ENCODE measurements around the gene MAMSTR.
"Not testable (repeated sequence)": the region's sequence is repeated elsewhere in the genome, so short reads cannot be mapped to it uniquely, and the experiment has no call there.

The MAMSTR gene

DNA sequence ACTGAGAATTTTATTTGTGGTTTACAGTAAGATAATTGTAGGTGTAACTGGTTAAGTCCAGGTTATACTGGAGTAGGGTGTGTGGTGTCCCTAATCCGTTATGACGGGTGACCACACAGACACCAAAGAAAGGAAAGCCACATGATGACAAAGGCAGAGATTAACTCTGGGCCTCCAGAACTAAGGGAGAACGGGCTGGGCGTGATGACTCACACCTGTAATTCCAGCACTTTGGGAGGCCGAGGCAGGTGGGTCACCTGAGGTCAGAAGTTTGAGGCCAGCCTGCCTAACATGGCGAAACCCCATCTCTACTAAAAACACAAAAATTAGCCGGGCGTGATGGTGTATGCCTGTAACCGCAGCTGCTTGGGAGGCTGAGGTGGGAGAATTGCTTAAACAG lies 33.9 kb downstream of the MAMSTR start:
- DNase-seq, result no peak

- DNase-seq, result no peak
Observed at GRCh38 chr19:48683349-48683748, 36.2 kb downstream of the MAMSTR start.

GRCh38 chr19:48681127-48681470 lies 38.4 kb downstream of the MAMSTR start:
- no peak for DNase-seq

- no peak for DNase-seq
Observed at GRCh38 chr19:48680436-48681126, 38.9 kb downstream of the MAMSTR start.

DNA sequence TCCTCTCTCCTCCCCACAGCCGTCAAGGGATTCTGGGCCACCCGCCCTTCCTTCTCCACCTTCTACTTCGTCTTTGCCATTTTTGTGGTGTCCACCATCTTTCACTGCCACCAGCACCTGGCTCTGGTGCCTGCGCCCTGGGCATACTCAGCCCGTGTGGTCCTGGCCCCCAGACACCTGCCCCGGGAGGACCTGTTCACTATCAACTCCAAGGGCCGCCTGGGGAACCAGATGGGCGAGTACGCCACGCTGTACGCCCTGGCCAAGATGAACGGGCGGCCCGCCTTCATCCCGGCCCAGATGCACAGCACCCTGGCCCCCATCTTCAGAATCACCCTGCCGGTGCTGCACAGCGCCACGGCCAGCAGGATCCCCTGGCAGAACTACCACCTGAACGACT lies 39.5 kb downstream of the MAMSTR start:
- not testable (repeated sequence) for DNase-seq

DNA sequence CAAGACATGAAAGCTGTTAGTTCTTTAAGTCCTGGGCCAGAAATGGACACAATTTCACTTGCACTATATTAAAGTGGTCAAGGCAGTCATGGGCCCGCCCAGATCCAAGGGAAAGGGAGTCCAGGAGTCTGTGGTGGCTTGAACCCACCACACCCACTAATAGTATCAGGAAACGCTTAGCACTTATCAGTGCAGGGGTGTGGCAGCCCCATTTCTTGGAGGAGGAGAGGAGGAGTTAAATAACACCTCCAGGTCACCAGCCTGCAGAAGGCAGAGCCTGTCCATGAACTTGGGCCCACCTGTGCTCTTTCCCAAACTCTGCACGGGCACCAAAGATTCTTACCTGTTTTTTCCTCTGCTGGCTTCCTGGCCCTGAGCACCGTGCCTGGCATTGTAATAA lies 41.3 kb downstream of the MAMSTR start:
- no peak for DNase-seq

GRCh38 chr19:48676887-48677286 lies 42.6 kb downstream of the MAMSTR start:
- DNase-seq, result no peak

DNA sequence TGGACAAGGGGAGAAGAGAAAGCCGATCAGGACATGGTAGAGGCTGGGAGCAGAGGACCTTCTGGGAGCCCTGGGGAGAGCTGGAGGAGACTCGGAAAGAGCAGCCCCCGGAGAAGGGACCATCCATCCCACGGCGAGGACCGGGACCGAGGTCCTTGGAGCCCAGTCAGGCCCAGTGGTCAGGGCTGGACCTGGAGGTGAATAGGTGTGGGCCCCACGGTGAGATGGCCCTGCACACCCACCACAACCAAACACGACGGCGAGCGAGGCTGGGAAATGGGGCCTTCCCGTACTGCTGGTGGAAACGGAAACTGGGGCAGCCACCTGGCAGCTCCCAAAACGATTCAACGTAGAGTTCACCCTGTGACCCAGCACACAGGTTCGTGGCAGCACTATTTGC lies 43.0 kb downstream of the MAMSTR start:
- DNase-seq, result no peak

DNA sequence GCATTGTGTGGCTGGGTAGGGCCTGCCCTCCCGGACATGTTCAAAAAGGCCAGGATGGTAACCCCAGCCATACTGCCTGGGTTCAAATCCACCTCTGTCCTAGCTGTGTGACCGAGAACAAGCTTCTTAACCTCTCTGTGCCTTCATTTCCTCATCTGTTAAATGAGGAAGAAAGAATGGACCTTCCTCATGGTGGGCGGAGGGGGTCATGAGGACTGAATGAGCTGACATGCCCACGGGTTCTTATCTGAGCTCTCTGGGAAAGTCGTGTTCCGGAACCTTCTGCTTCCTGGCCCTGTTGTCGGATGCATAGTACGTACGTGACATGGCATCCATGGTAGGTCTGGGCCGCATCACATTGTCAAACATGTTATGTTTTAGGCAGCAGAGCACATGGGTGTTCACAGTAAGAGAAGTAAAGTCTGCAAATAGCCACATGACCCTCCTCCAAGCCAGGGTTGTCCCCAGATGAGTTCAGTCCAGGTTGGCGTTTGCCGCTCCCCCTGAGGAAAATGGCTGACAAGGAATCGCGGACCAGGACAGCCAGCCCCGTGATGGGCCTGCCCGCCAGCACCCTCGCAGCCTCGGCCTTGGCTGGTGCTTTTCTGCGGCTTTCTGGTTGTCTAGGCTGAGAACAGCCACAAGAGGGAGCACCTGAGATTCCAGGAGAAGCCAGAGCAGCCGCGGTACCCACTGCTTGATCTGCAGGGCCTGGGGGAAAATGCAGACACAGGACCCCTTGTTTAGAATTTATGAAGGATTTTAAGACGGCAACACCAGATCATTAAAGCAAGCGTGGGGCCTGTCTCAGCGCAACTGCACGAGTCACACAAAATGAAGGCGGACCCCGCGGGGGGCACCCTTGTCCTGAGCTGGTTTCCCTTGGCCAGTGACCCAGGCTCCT lies 44.4 kb downstream of the MAMSTR start:
- peak; percentile 73 for DNase-seq

GRCh38 chr19:48674216-48674809 lies 45.2 kb downstream of the MAMSTR start:
- no peak for DNase-seq

- DNase-seq, result no peak
Observed at GRCh38 chr19:48673436-48674100, 46.0 kb downstream of the MAMSTR start.

DNA sequence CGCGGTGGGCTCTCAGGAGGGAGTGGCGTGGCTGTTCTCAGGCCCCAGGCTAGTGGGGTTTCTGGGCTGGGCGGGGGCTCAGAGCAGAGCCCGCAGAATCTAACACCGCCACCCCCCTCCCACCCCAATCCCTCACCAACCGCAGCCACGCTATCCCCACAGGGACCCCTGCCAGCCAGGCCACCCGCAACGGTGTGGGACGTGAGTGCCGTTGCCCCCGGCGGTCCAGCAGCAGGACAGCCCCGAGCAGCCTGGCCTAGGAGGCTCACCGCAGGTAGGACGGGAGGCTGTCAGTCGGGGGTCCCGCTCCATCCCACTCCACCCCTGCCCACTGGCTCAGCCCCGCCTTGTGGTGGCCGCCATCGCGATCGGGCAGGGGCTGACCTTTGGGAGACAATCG lies 46.5 kb downstream of the MAMSTR start, which contains the start of gene NTN5:
Gene NTN5 (minus strand): TSS at position 24 of the 400 bp plus-strand sequence. CDS start 2,031 bp downstream, outside the sequence.
- no peak for DNase-seq

DNA sequence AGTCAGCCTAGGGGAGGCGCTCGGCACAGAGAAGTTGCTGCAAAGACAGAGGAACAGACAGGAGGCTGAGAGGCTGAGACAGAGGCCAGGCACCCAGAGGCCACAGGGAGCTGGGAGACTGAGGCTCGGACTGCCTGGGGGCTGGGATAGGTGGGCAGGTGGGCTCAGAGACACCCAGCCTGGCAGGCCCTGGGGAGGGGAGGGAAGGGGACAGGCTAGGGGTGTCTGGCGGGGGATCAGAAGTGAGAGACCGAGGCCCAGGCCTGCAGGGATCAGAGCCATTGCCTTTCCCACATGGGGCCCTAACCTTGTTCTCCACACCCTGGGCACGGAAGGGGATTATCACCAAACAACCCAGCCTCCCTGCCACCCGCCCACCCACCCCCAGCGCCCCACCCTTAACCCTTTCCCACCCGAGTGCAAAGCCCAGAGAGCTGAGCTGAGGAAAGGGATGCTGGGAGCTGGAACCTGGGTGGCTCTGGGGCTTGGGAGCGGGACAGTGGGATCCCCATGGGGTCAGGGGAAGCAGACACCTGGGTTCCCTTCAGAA lies 48.0 kb downstream of the MAMSTR start:
- DNase-seq, result no peak

- DNase-seq, result no peak
Observed at GRCh38 chr19:48670699-48671445, 48.7 kb downstream of the MAMSTR start.

DNA sequence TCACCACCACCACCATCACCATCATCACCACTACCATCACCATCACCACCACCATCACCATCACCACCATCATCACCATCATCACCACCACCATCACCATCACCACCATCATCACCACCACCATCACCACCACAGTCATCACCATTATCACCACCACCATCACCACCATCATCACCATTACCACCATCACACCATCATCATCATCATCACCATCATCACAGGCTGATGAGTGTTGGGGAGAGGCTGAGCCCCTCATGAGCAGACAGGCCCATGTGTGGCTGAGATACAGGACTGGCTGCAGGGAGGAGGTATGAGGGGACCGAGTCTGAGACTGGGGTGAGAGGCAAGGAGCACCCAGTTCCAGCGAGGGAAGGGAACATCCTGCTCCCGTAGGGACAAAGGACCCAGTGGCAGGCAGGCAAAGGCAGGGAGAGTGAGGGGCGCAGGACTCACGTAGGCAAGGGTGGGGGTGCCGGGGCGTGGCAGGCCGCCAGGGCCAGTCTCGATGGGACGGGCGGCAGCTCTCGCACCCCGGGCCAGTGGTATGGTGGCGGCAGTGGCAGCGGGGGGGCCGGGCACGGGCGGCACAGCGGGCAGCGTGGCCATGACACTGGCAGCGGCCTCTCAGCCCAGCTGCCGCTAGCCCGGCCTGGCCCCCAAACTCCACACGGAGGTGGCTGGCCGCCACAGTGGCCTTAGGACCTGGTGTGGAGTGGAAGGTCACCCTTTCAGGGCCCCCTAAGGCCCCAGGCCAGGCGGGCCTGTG lies 49.4 kb downstream of the MAMSTR start:
- no peak for DNase-seq

DNA sequence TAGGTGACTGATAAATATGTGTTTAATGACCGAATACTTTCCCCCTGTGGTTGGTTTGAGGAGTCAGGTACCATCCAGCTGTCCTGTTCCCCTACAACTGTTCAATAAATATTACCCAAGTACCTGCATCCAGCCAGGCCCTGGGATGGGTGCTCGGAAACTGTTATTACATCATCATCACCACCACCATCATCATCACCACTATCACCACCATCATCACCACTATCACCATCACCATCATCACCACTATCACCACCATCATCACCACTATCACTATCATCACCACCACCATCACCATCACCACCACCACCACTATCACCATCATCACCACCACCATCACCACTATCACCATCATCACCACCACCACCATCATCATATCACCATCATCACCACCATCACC lies 50.8 kb downstream of the MAMSTR start:
- DNase-seq, result no peak

GRCh38 chr19:48668332-48668731 lies 51.2 kb downstream of the MAMSTR start:
- DNase-seq, result no peak

DNA sequence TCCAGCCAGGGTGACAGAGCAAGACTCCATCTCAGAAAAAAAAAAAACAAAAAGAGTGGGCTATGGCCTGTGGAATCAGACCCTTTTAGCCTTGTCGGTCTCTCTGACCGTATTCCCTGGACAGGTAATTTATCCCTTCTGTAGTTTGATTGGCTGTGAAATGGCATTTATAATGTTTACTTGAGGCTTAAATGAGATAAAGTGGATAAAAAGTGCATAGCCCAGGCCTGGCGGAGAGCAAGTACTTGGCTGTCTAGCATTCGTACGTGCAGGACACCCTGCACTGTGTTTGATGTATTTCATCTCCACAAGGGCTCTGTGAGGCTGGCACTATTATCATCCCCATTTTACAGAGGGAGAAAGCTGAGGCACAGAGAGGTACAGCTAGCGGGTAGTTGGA lies 53.7 kb downstream of the MAMSTR start:
- DNase-seq, result no peak

DNA sequence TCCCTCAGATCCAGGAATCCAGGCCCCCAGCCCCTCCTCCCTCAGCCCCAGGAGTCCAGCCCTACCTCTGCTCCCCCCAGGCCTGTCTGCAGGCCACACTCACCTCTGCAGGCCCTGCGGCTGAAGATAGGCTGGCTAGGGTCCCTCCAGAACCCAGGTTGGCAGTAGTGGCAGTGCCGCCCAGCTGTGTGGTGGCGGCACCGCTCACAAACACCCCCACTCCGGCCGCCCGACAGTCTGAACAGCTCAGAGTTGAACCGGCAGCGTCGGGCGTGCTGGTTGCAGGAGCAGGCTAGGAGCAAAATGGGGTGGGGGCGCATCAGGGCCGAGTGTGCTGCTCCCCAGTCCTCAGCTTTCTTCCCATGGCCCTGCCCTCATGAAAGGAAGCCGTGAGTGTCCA lies 55.0 kb downstream of the MAMSTR start:
- no peak for DNase-seq

DNA sequence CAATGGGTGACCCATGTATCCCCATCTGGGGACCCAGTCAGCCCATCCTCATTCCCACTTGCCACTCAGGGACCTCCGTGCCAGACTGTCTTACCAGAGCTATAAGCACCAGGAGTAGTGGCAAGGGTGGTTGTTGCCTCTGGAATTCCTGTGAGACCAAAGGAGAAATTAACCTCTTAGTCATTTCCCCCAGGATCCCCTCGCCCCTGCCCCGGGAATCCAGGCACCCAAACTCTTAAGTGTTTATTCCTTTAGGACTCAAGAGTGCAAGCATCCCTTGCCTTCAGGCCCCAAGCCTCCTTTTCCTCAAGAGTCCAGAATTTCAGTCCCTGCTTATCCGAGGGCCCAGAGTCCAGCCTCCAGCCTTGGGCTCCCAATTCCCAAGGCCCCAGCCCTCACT lies 55.9 kb downstream of the MAMSTR start:
- no peak for DNase-seq

All from activated T-cell treated with anti-CD3 and anti-CD28 coated beads, Interleukin-2, amount 50 U/mL, for 1 hour (primary cell).